ENCODE data around the gene NKAP. TPM values are rescaled to one million over a fixed set of nuclear protein-coding genes. Genes with fewer than 3 reads are reported as not detected.

The NKAP gene
- total and polyA plus RNA-seq, 2 of the 8 experiments (the other 6 are each of a cell fraction or from before 2014, with no cell fraction given) = 2.8 to 7.1 TPM

DNA sequence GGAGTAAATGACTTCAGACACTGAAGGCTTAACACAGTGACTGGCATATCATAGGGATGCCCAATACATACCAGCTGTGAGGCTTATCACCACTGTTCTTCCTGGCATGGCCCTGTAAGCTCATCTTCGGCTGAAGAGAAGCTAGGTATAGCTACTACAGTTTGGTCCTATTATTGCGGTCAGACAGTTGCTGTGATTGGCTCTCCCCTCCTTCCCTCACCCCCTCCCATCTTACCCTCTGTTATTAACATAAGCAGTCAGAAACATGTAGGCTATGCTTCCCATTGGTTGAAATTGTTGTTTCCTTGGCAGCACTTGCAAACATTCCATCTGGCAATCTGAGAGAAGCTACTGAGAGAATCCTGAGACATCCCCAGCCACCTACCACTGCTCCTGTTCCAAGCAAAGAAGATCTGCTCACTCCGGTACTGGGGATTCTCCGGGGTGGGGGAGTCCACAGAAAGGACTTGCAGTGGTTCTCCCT is 47.7 kb downstream of the NKAP start, which contains the start of gene AKAP14:
Gene AKAP14, plus strand, starts transcription at position 51 of the 484 bp plus-strand sequence. CDS start 7,331 bp downstream, outside the sequence.
- H2AFZ ChIP-seq (ENCODE audit: low read length) = no peak within 1 kb of the TSS
- H3K9me3 ChIP-seq (ENCODE audit: insufficient read depth in 2 of 2, low read depth in 1 of 2, low read length in 1 of 2) = no peaks in the 10 kb centered on the region
- H3K79me1 ChIP-seq (ENCODE audit: low read depth, low read length) = no peaks in the 10 kb centered on the region
- peak within 1 kb of the TSS in 1 of 4 experiments; percentile 44; a peak in 2 of 8 replicates for H3K4me3 ChIP-seq (ENCODE audit: extremely low read depth in 1 of 4, insufficient read depth in 2 of 4, low read depth in 3 of 4, low read length in 4 of 4)
- WGBS, 2 experiments (ENCODE audit: extremely low coverage in 1 of 2, insufficient coverage in 1 of 2, insufficient read length in 1 of 2, insufficient replicate concordance in 2 of 2, low coverage in 1 of 2, low lambda C conversion rate in 2 of 2, missing lambda C conversion rate in 1 of 2) = 35% methylated on average over 4 of the region's 4 CpGs; no CpG with 5 or more reads in 1 of the 2 experiments
- peak within 1 kb of the TSS; percentile 6; the same call in 1 of the 2 replicates for H2BK12ac ChIP-seq (ENCODE audit: low read depth, low read length)
- H3K27ac ChIP-seq (ENCODE audit: low read depth, low read length) = no peak within 1 kb of the TSS
- H3K36me3 ChIP-seq (ENCODE audit: control insufficient read depth in 2 of 4, insufficient read depth in 4 of 4, low read length in 3 of 4) = no peaks in the 10 kb centered on the region
- no peak within 1 kb of the TSS for H4K5ac ChIP-seq (ENCODE audit: insufficient read length, low read depth, low read length)
- no peak within 1 kb of the TSS for H3K23ac ChIP-seq (ENCODE audit: insufficient read length)
- no peaks in the 10 kb centered on the region for H4K20me1 ChIP-seq (replicated peaks in 1 of 2; ENCODE audit: control insufficient read depth in 1 of 2, insufficient read depth in 2 of 2, low read length in 2 of 2)
- H2AK5ac ChIP-seq (ENCODE audit: low read depth, low read length) = no peak within 1 kb of the TSS
- no peak within 1 kb of the TSS for H3K9ac ChIP-seq (replicated peaks in 1 of 4; ENCODE audit: extremely low read depth in 1 of 4, low read depth in 3 of 4, low read length in 3 of 4)
- no peaks in the 10 kb centered on the region for H3K79me2 ChIP-seq (ENCODE audit: control insufficient read depth in 1 of 2, insufficient read depth in 2 of 2, low read length in 2 of 2)
- no peak within 1 kb of the TSS for H2BK5ac ChIP-seq (ENCODE audit: low read depth, low read length)
- peak; percentile 96 for FAIRE-seq
- H3K27me3 ChIP-seq (replicated peaks in 1 of 4; ENCODE audit: control insufficient read depth in 3 of 4, extremely low read depth in 1 of 4, insufficient read depth in 3 of 4, low read length in 3 of 4) = no peaks in the 10 kb centered on the region
- H3K4ac ChIP-seq (replicated peaks; ENCODE audit: insufficient read length, low read depth, low read length) = no peak within 1 kb of the TSS
- no peak within 1 kb of the TSS for H3K14ac ChIP-seq (ENCODE audit: insufficient read length)
- no peaks in the 10 kb centered on the region for H3K23me2 ChIP-seq (ENCODE audit: low read depth, low read length)
- H3K4me2 ChIP-seq (ENCODE audit: insufficient read depth in 1 of 2, low read depth in 2 of 2, low read length in 2 of 2) = peak within 1 kb of the TSS; percentile 16 to 47; a peak in 3 of 4 replicates
- no peak within 1 kb of the TSS for H2BK15ac ChIP-seq (ENCODE audit: low read length)
- POLR2A ChIA-PET (ENCODE audit: partially characterized antibody) = no interaction called here
- no peak within 1 kb of the TSS for H3K56ac ChIP-seq (replicated peaks; ENCODE audit: insufficient read length, low read depth, low read length)
- no peak within 1 kb of the TSS for H2BK20ac ChIP-seq (ENCODE audit: low read length)
- no peak within 1 kb of the TSS for H4K91ac ChIP-seq (replicated peaks; ENCODE audit: insufficient read length, low read length)
- CTCF ChIA-PET (ENCODE audit: partially characterized antibody) = no interaction called here
- H3K18ac ChIP-seq (ENCODE audit: extremely low read depth, low read length) = no peak within 1 kb of the TSS
- no peak for DNase-seq (ENCODE audit: low read depth in 1 of 2, low spot score in 2 of 2)
- no peak within 1 kb of the TSS for H4K8ac ChIP-seq (ENCODE audit: extremely low read depth, insufficient read depth, low read length)
- H3K4me1 ChIP-seq (replicated peaks in 1 of 4; ENCODE audit: control insufficient read depth in 3 of 4, insufficient read depth in 4 of 4, low read length in 3 of 4) = peaks cover 0 to 2% (median 0%) of the 10 kb centered on the region in 4 experiments; a peak in 1 of 7 replicates
- no peak within 1 kb of the TSS for H2BK120ac ChIP-seq (replicated peaks; ENCODE audit: low read depth, low read length)
- TF ChIP-seq TCF12 (IDR thresholded peaks at IDR 0.05; ENCODE audit: low read depth, low read length) = no peak
- TF ChIP-seq SIX5 (IDR thresholded peaks at IDR 0.05; ENCODE audit: low read depth, low read length) = no peak
- TF ChIP-seq SIRT6 (IDR thresholded peaks at IDR 0.05; ENCODE audit: low read length) = no peak
- TF ChIP-seq SP1 (IDR thresholded peaks at IDR 0.05; ENCODE audit: low read depth, low read length) = no peak
- TF ChIP-seq EP300 (IDR thresholded peaks at IDR 0.05; ENCODE audit: borderline replicate concordance in 1 of 2, low read depth in 2 of 2, low read length in 2 of 2) = no peak
- no peak for TF ChIP-seq RNF2 (IDR thresholded peaks at IDR 0.05; ENCODE audit: borderline replicate concordance, low read depth, low read length, missing control alignments, poor library complexity, severe bottlenecking)
- no peak for TF ChIP-seq TAF7 (optimal IDR thresholded peaks at IDR 0.05; ENCODE audit: borderline replicate concordance, low read depth, low read length)
- TF ChIP-seq CBX5 (IDR thresholded peaks at IDR 0.05; ENCODE audit: low read depth, low read length) = no peak
- no peak for TF ChIP-seq TBP (IDR thresholded peaks at IDR 0.05; ENCODE audit: low read depth, low read length)
- no peak for TF ChIP-seq SAP30 (IDR thresholded peaks at IDR 0.05; ENCODE audit: insufficient read depth, insufficient replicate concordance, low read length)
- no peak for TF ChIP-seq CREB1 (IDR thresholded peaks at IDR 0.05)
- no peak for TF ChIP-seq SP4 (IDR thresholded peaks at IDR 0.05; ENCODE audit: low read length)
- TF ChIP-seq, protein P1, sequence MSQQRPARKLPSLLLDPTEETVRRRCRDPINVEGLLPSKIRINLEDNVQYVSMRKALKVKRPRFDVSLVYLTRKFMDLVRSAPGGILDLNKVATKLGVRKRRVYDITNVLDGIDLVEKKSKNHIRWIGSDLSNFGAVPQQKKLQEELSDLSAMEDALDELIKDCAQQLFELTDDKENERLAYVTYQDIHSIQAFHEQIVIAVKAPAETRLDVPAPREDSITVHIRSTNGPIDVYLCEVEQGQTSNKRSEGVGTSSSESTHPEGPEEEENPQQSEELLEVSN (IDR thresholded peaks at IDR 0.05) = no peak
- no peak for TF ChIP-seq SP2 (IDR thresholded peaks at IDR 0.05; ENCODE audit: low read length)

Measured in H1 (cell line).